Hepatocyte (in vitro differentiated cells): ENCODE measurements around the gene VPS45. TPM values are rescaled to one million over a fixed set of nuclear protein-coding genes. Genes with fewer than 3 reads are reported as not detected.

Experiments
- DNase-seq: peaks from one replicate; pipeline ENCODE4 v3.0.0-alpha.2; 2016; ENCODE audit warnings: low spot score
- H2AFZ ChIP-seq: fragments of 200-600 bp; sonication (generic); 2 replicates; pipeline ENCODE4 v1.6.0; 2016; ENCODE audit warnings: antibody characterized with exemption, mild to moderate bottlenecking
- H3K27ac ChIP-seq: fragments of 200-600 bp; sonication (generic); 2 replicates; pipeline ENCODE4 v1.5.1; 2016; ENCODE audit warnings: mild to moderate bottlenecking
- H3K27me3 ChIP-seq: fragments of 200-600 bp; sonication (generic); 2 replicates; pipeline ENCODE4 v1.6.1; 2016
- H3K36me3 ChIP-seq: fragments of 200-600 bp; sonication (generic); replicated peaks from 2 replicates; pipeline ENCODE4 v1.5.1; 2016; ENCODE audit warnings: low read depth; ENCODE audit not compliant: insufficient read depth
- H3K4me1 ChIP-seq: fragments of 200-600 bp; sonication (generic); 2 replicates; pipeline ENCODE4 v1.5.1; 2016; ENCODE audit warnings: mild to moderate bottlenecking, moderate library complexity; ENCODE audit not compliant: insufficient read depth
- H3K4me2 ChIP-seq: fragments of 200-600 bp; sonication (generic); 2 replicates; pipeline ENCODE4 v1.6.0; 2016
- H3K4me3 ChIP-seq: fragments of 200-600 bp; sonication (generic); 2 replicates; pipeline ENCODE4 v1.5.1; 2016; ENCODE audit warnings: mild to moderate bottlenecking
- H3K79me2 ChIP-seq: fragments of 200-600 bp; sonication (generic); 2 replicates; pipeline ENCODE4 v1.6.0; 2017; ENCODE audit warnings: mild to moderate bottlenecking
- H3K9me2 ChIP-seq: fragments of 200-600 bp; sonication (generic); replicated peaks from 2 replicates; pipeline ENCODE4 v1.6.0; 2017; ENCODE audit warnings: mild to moderate bottlenecking; ENCODE audit not compliant: insufficient read depth
- H3K9me3 ChIP-seq: fragments of 200-600 bp; sonication (generic); 2 replicates; pipeline ENCODE4 v1.5.1; 2016; ENCODE audit warnings: low read depth, mild to moderate bottlenecking
- H4K20me1 ChIP-seq: fragments of 200-600 bp; sonication (generic); 2 replicates; pipeline ENCODE4 v1.6.0; 2016; ENCODE audit warnings: mild to moderate bottlenecking; ENCODE audit not compliant: insufficient read depth, poor library complexity, severe bottlenecking
- CTCF ChIP-seq: fragments of 200-600 bp; sonication (generic); IDR thresholded peaks from 2 replicates; pipeline ENCODE4 v1.5.1; 2016; ENCODE audit warnings: antibody characterized with exemption, mild to moderate bottlenecking; ENCODE audit not compliant: poor library complexity
- EZH2 ChIP-seq: fragments of 200-600 bp; sonication (generic); IDR thresholded peaks from 2 replicates; pipeline ENCODE4 v1.6.1; 2016; ENCODE audit warnings: antibody characterized with exemption, mild to moderate bottlenecking, borderline replicate concordance
- EZH2phosphoT487 ChIP-seq: fragments of 200-600 bp; sonication (generic); IDR thresholded peaks from one replicate; pipeline ENCODE4 v1.6.1; 2018; ENCODE audit warnings: antibody characterized with exemption, mild to moderate bottlenecking, low read depth, moderate library complexity; ENCODE audit not compliant: unreplicated experiment, severe bottlenecking
- WGBS: methylation state at CpG from one replicate; pipeline ENCODE4 v1.1.6; 2016; ENCODE audit warnings: low lambda C conversion rate; ENCODE audit errors: missing lambda C conversion rate; 5-methylcytosine and 5-hydroxymethylcytosine counted together
- polyA plus RNA-seq: library from polyadenylated mRNA; unstranded; fragments of >200 nt; fragmentation: Nextera tagmentation; extraction: Ambion mirVana; gene quantifications from 2 replicates; pipeline ENCODE4 v1.2.1, GENCODE V29; 2016
- total RNA-seq: library from RNA; depleted of rRNA; stranded (reverse); fragments of >200 nt; gene quantifications from 2 replicates; pipeline ENCODE4 v1.2.3, GENCODE V29; 2014

The VPS45 gene
- total and polyA plus RNA-seq, 2 experiments from 2014 or later = 23.8 to 37.1 TPM

- H3K4me3 ChIP-seq = no peak overlapping the region
- no peaks in the 10 kb centered on the region for H3K4me1 ChIP-seq
- H3K4me2 ChIP-seq = no peak overlapping the region
- TF ChIP-seq CTCF = no peak
- H3K79me2 ChIP-seq = no peaks in the 10 kb centered on the region
- H3K36me3 ChIP-seq = no peaks in the 10 kb centered on the region
- DNase-seq = peak; percentile 27
- WGBS = 72% methylated on average over 2 of the region's 2 CpGs
- H3K9me2 ChIP-seq = no peaks in the 10 kb centered on the region
- H4K20me1 ChIP-seq = no peaks in the 10 kb centered on the region
- no peaks in the 10 kb centered on the region for H3K27me3 ChIP-seq
- H3K9me3 ChIP-seq = no peaks in the 10 kb centered on the region
- H3K27ac ChIP-seq = no peak overlapping the region
- no peak overlapping the region for H2AFZ ChIP-seq
Measured at GRCh38 chr1:150192012-150192411, 124.4 kb downstream of the VPS45 start.

GRCh38 chr1:150194381-150195031, 126.9 kb downstream of the VPS45 start:
- H4K20me1 ChIP-seq = no peaks in the 10 kb centered on the region
- H3K9me3 ChIP-seq = no peaks in the 10 kb centered on the region
- no peaks in the 10 kb centered on the region for H3K36me3 ChIP-seq
- 81% methylated on average over 4 of the region's 4 CpGs for WGBS
- H3K4me3 ChIP-seq = no peak overlapping the region
- no peak for TF ChIP-seq EZH2
- no peak for TF ChIP-seq CTCF
- TF ChIP-seq EZH2phosphoT487 = no peak
- peak; percentile 26 for DNase-seq
- peak overlapping the region; percentile 27 for H3K27ac ChIP-seq
- no peaks in the 10 kb centered on the region for H3K79me2 ChIP-seq
- no peak overlapping the region for H2AFZ ChIP-seq
- no peak overlapping the region for H3K4me2 ChIP-seq
- no peaks in the 10 kb centered on the region for H3K4me1 ChIP-seq
- no peaks in the 10 kb centered on the region for H3K27me3 ChIP-seq
- no peaks in the 10 kb centered on the region for H3K9me2 ChIP-seq

Other genes starting within 250 kb of the VPS45 start
- 8.5 and 16.1 TPM in 2 replicates for gene BOLA1, start 168.2 kb upstream of the VPS45 start, total RNA-seq
- 19.0 and 20.6 TPM in 2 replicates for gene BOLA1, start 168.2 kb upstream of the VPS45 start, polyA plus RNA-seq
- 4.5 and 5.0 TPM in 2 replicates for gene SV2A, start 149.9 kb upstream of the VPS45 start, total RNA-seq
- 5.5 and 8.9 TPM in 2 replicates for gene SV2A, start 149.9 kb upstream of the VPS45 start, polyA plus RNA-seq
- gene SF3B4, start 140.0 kb upstream of the VPS45 start, total RNA-seq = 16.8 and 23.3 TPM in 2 replicates
- 58.6 and 68.0 TPM in 2 replicates for gene SF3B4, start 140.0 kb upstream of the VPS45 start, polyA plus RNA-seq
- 34.8 and 37.0 TPM in 2 replicates for gene MTMR11, start 130.9 kb upstream of the VPS45 start, total RNA-seq
- 34.0 and 40.2 TPM in 2 replicates for gene MTMR11, start 130.9 kb upstream of the VPS45 start, polyA plus RNA-seq
- 17.1 and 17.8 TPM in 2 replicates for gene OTUD7B, start 57.0 kb upstream of the VPS45 start, total RNA-seq
- 2.8 and 3.6 TPM in 2 replicates for gene OTUD7B, start 57.0 kb upstream of the VPS45 start, polyA plus RNA-seq
- gene PLEKHO1, start 82.1 kb downstream of the VPS45 start, total RNA-seq = 12.1 and 23.7 TPM in 2 replicates
- 33.0 and 38.2 TPM in 2 replicates for gene PLEKHO1, start 82.1 kb downstream of the VPS45 start, polyA plus RNA-seq
- 18.2 and 26.1 TPM in 2 replicates for gene ANP32E, start 168.3 kb downstream of the VPS45 start, total RNA-seq
- gene ANP32E, start 168.3 kb downstream of the VPS45 start, polyA plus RNA-seq = 20.0 and 21.5 TPM in 2 replicates
- 2.4 and 4.6 TPM in 2 replicates for gene CA14, start 190.0 kb downstream of the VPS45 start, total RNA-seq
- gene CA14, start 190.0 kb downstream of the VPS45 start, polyA plus RNA-seq = 6.0 and 7.3 TPM in 2 replicates
- gene APH1A, start 201.2 kb downstream of the VPS45 start, total RNA-seq = 145 and 148 TPM in 2 replicates
- 52.1 and 54.1 TPM in 2 replicates for gene APH1A, start 201.2 kb downstream of the VPS45 start, polyA plus RNA-seq
- 11.3 and 15.4 TPM in 2 replicates for gene C1orf54, start 205.0 kb downstream of the VPS45 start, total RNA-seq
- gene C1orf54, start 205.0 kb downstream of the VPS45 start, polyA plus RNA-seq = 7.2 and 16.5 TPM in 2 replicates
- 1.8 and 3.6 TPM in 2 replicates for gene CIART, start 214.8 kb downstream of the VPS45 start, total RNA-seq
- gene CIART, start 214.8 kb downstream of the VPS45 start, polyA plus RNA-seq = 4.4 and 7.1 TPM in 2 replicates
- 41.9 and 43.1 TPM in 2 replicates for gene MRPS21, start 226.1 kb downstream of the VPS45 start, total RNA-seq
- gene MRPS21, start 226.1 kb downstream of the VPS45 start, polyA plus RNA-seq = 82.5 and 88.4 TPM in 2 replicates